Activated B cell treated with CpG ODN at 0.5 μM for 24 hours (primary cell): Measurements from ENCODE around the gene GNB2. TPM values are rescaled to one million over a fixed set of nuclear protein-coding genes. Genes with fewer than 3 reads are reported as not detected.

Experiments used
- ATAC-seq: fragments of 200-7000 bp; cut with Tn5 transposase; one replicate; pipeline ENCODE4 v1.10.0; 2021; ENCODE audit warnings: low read depth, mild to moderate bottlenecking, moderate library complexity
- CTCF ChIA-PET: fragments of 350-600 bp; sonication (Branson Sonifier 250); formaldehyde crosslinking; loops from one replicate; lab custom pipeline; 2021; ENCODE audit warnings: antibody characterized with exemption; lab: Charles Lee
- POLR2A ChIA-PET: fragments of 350-600 bp; sonication (Branson Sonifier 250); formaldehyde crosslinking; loops from one replicate; lab custom pipeline; 2021; ENCODE audit warnings: antibody characterized with exemption; lab: Charles Lee
- DNase-seq: peaks from one replicate; pipeline ENCODE4 v3.0.0; 2022
- H3K27ac Mint-ChIP-seq: one replicate; pipeline ENCODE4 v1.8.0; 2020; ENCODE audit warnings: mixed read lengths
- H3K27me3 Mint-ChIP-seq: one replicate; pipeline ENCODE4 v1.8.0; 2021; ENCODE audit warnings: mixed read lengths
- H3K36me3 Mint-ChIP-seq: one replicate; pipeline ENCODE4 v1.8.0; 2021; ENCODE audit warnings: low read depth, mixed read lengths
- H3K4me1 Mint-ChIP-seq: one replicate; pipeline ENCODE4 v1.8.0; 2021; ENCODE audit warnings: mixed read lengths
- H3K4me3 Mint-ChIP-seq: one replicate; pipeline ENCODE4 v1.8.0; 2020; ENCODE audit warnings: mild to moderate bottlenecking, mixed read lengths
- H3K9me3 Mint-ChIP-seq: one replicate; pipeline ENCODE4 v1.8.0; 2020; ENCODE audit warnings: mixed read lengths
- CTCF ChIP-seq: fragments of 200-600 bp; IDR thresholded peaks from one replicate; pipeline ENCODE4 v1.8.0; 2022; ENCODE audit warnings: antibody characterized with exemption, mild to moderate bottlenecking
- intact Hi-C: fragments of 100-400 bp; cut with micrococcal nuclease; formaldehyde crosslinking; loops from one replicate; pipeline ENCODE4 v1.15.1; 2024
- total RNA-seq: library from RNA; stranded (reverse); gene quantifications from 2 replicates; pipeline ENCODE4 v1.2.3, GENCODE V29; 2022

GNB2 gene
- total RNA-seq, 1 donor from 2014 or later, result 132 TPM

- no peak for DNase-seq
- H3K4me3 Mint-ChIP-seq, result no peak overlapping the region
- no peaks in the 10 kb centered on the region for H3K9me3 Mint-ChIP-seq
- no peak for ATAC-seq
- POLR2A ChIA-PET, result no interaction called here
- intact Hi-C loops, result no loop called here
- H3K27ac Mint-ChIP-seq, result peak overlapping the region; percentile 30
- peaks cover 13% of the 10 kb centered on the region for H3K4me1 Mint-ChIP-seq
- no peak for TF ChIP-seq CTCF
- H3K27me3 Mint-ChIP-seq, result no peaks in the 10 kb centered on the region
- CTCF ChIA-PET, result no interaction called here
- H3K36me3 Mint-ChIP-seq, result peaks cover 65% of the 10 kb centered on the region
These were observed 12.1 kb downstream of the GNB2 start for GRCh38 chr7:100685631-100686145.

- ChIA-PET CTCF (no interaction called here), POLR2A (no interaction called here)
- Mint-ChIP-seq H3K27me3 (no peaks in the 10 kb centered on the region), H3K36me3 (peaks cover 61% of the 10 kb centered on the region), H3K9me3 (no peaks in the 10 kb centered on the region), H3K4me3 (no peak overlapping the region), H3K4me1 (peaks cover 13% of the 10 kb centered on the region), H3K27ac (no peak overlapping the region)
- TF ChIP-seq CTCF, result no peak
- DNase-seq (no peak), ATAC-seq (no peak)
- intact Hi-C loops, result no loop called here
These were observed 12.8 kb downstream of the GNB2 start for GRCh38 chr7:100686201-100686821.

GRCh38 chr7:100686822-100687211, 13.3 kb downstream of the GNB2 start:
- Mint-ChIP-seq H3K9me3 (no peaks in the 10 kb centered on the region), H3K27me3 (no peaks in the 10 kb centered on the region), H3K36me3 (peaks cover 59% of the 10 kb centered on the region), H3K4me1 (peaks cover 17% of the 10 kb centered on the region), H3K4me3 (no peak overlapping the region), H3K27ac (no peak overlapping the region)
- POLR2A ChIA-PET, result no interaction called here
- TF ChIP-seq CTCF, result no peak
- intact Hi-C loops, result no loop called here
- CTCF ChIA-PET, result no interaction called here
- DNase-seq (no peak), ATAC-seq (no peak)

- no peak overlapping the region for H3K4me3 Mint-ChIP-seq
- ATAC-seq (no peak), DNase-seq (no peak)
- TF ChIP-seq CTCF, result no peak
- H3K4me1 Mint-ChIP-seq, result peaks cover 21% of the 10 kb centered on the region
- no peaks in the 10 kb centered on the region for H3K27me3 Mint-ChIP-seq
- H3K36me3 Mint-ChIP-seq, result peaks cover 57% of the 10 kb centered on the region
- CTCF ChIA-PET, result no interaction called here
- POLR2A ChIA-PET, result interaction anchor here (0.6 kb wide), 1 partner anchor 12 kb away, joined by 3 read pairs; no protein-coding TSS in a partner anchor
- intact Hi-C loops, result no loop called here
- no peak overlapping the region for H3K27ac Mint-ChIP-seq
- H3K9me3 Mint-ChIP-seq, result no peaks in the 10 kb centered on the region
These were observed 13.7 kb downstream of the GNB2 start for GRCh38 chr7:100687261-100687660.

GRCh38 chr7:100687751-100688300, 14.3 kb downstream of the GNB2 start:
- no peak for TF ChIP-seq CTCF
- CTCF ChIA-PET, result interaction anchor here (1.7 kb wide), 1 partner anchor 15 kb away, joined by 3 read pairs; the partner anchor contains the start of gene GNB2
- H3K4me1 Mint-ChIP-seq, result peaks cover 27% of the 10 kb centered on the region

More at GRCh38 chr7:100687751-100688300, 14.3 kb downstream of the GNB2 start:
- Mint-ChIP-seq H3K4me3 (no peak overlapping the region), H3K27me3 (no peaks in the 10 kb centered on the region), H3K9me3 (no peaks in the 10 kb centered on the region), H3K36me3 (peaks cover 52% of the 10 kb centered on the region), H3K27ac (no peak overlapping the region)
- DNase-seq, result no peak
- intact Hi-C loops, result no loop called here
- no peak for ATAC-seq
- POLR2A ChIA-PET, result interaction anchor here (0.6 kb wide), 1 partner anchor 13 kb away, joined by 3 read pairs; no protein-coding TSS in a partner anchor
